H9 (cell line): ENCODE data around the gene CXCL1. TPM values are rescaled to one million over a fixed set of nuclear protein-coding genes. Genes with fewer than 3 reads are reported as not detected.

Experiments
- DNase-seq: peaks from one replicate; pipeline ENCODE4 v3.0.0-alpha.2; 2017
- H2AFZ ChIP-seq: one replicate; pipeline ENCODE4 v1.6.1; 2013; ENCODE audit warnings: mild to moderate bottlenecking, low read length, control low read depth, moderate library complexity
- H2AK5ac ChIP-seq: 2 replicates; pipeline ENCODE4 v1.6.1; 2013; ENCODE audit warnings: low read length, control low read depth, mixed read lengths; ENCODE audit not compliant: insufficient read length
- H2BK120ac ChIP-seq: one replicate; pipeline ENCODE4 v1.6.1; 2013; ENCODE audit warnings: low read depth, mild to moderate bottlenecking, low read length, control low read depth, inconsistent platforms; ENCODE audit not compliant: poor library complexity, severe bottlenecking
- H2BK12ac ChIP-seq: 2 replicates; pipeline ENCODE4 v1.6.1; 2013; ENCODE audit warnings: low read length, control low read depth, mixed read lengths, low read depth; ENCODE audit not compliant: insufficient read length
- H2BK15ac ChIP-seq: 2 replicates; pipeline ENCODE4 v1.6.1; 2013; ENCODE audit warnings: low read depth, low read length, control low read depth
- H2BK20ac ChIP-seq: one replicate; pipeline ENCODE4 v1.6.1; 2013; ENCODE audit warnings: low read depth, mild to moderate bottlenecking, low read length, control low read depth, inconsistent platforms; ENCODE audit not compliant: poor library complexity, severe bottlenecking
- H2BK5ac ChIP-seq: 2 replicates; pipeline ENCODE4 v1.6.1; 2013; ENCODE audit warnings: low read length, control low read depth, mixed read lengths; ENCODE audit not compliant: insufficient read length
- H3K14ac ChIP-seq: 2 replicates; pipeline ENCODE4 v1.6.1; 2013; ENCODE audit warnings: low read length, control low read depth; ENCODE audit not compliant: insufficient read depth
- H3K18ac ChIP-seq: 2 replicates; pipeline ENCODE4 v1.6.1; 2013; ENCODE audit warnings: low read depth, mild to moderate bottlenecking, mixed read lengths, low read length, control low read depth; ENCODE audit not compliant: insufficient read length
- H3K23ac ChIP-seq: 2 replicates; pipeline ENCODE4 v1.6.1; 2013; ENCODE audit warnings: low read length, control low read depth, mixed read lengths, low read depth; ENCODE audit not compliant: insufficient read length
- H3K23me2 ChIP-seq: 2 replicates; pipeline ENCODE4 v1.6.1; 2013; ENCODE audit warnings: low read depth, mild to moderate bottlenecking, mixed read lengths, low read length, control low read depth; ENCODE audit not compliant: insufficient read length, poor library complexity, severe bottlenecking
- H3K27ac ChIP-seq: 2 replicates; pipeline ENCODE4 v1.5.1; 2013; ENCODE audit warnings: low read length, control low read depth, mixed read lengths, low read depth; ENCODE audit not compliant: insufficient read length
- H3K27me3 ChIP-seq: 2 replicates; pipeline ENCODE4 v1.6.1; 2013; ENCODE audit warnings: low read length, control low read depth, inconsistent platforms; ENCODE audit not compliant: insufficient read depth
- H3K4ac ChIP-seq: 2 replicates; pipeline ENCODE4 v1.6.1; 2013; ENCODE audit warnings: low read depth, mild to moderate bottlenecking, control low read depth, inconsistent platforms, low read length, moderate library complexity
- H3K4me1 ChIP-seq: 2 replicates; pipeline ENCODE4 v1.6.1; 2013; ENCODE audit warnings: low read length, control low read depth, inconsistent platforms; ENCODE audit not compliant: insufficient read depth
- H3K4me2 ChIP-seq: 2 replicates; pipeline ENCODE4 v1.6.1; 2013; ENCODE audit warnings: low read length, control low read depth, mixed read lengths; ENCODE audit not compliant: insufficient read length, insufficient read depth
- H3K56ac ChIP-seq: 2 replicates; pipeline ENCODE4 v1.6.1; 2013; ENCODE audit warnings: low read depth, mild to moderate bottlenecking, mixed read lengths, low read length, control low read depth; ENCODE audit not compliant: insufficient read length
- H3K79me1 ChIP-seq: 2 replicates; pipeline ENCODE4 v1.6.1; 2013; ENCODE audit warnings: low read depth, mild to moderate bottlenecking, moderate library complexity, low read length, control low read depth, inconsistent platforms; ENCODE audit not compliant: insufficient read depth, poor library complexity, severe bottlenecking
- H3K79me2 ChIP-seq: 2 replicates; pipeline ENCODE4 v1.6.1; 2013; ENCODE audit warnings: low read length, control low read depth, inconsistent platforms; ENCODE audit not compliant: insufficient read depth
- H3K9ac ChIP-seq: 2 replicates; pipeline ENCODE4 v1.6.1; 2013; ENCODE audit warnings: low read length, control low read depth, mixed read lengths; ENCODE audit not compliant: insufficient read length; ENCODE audit errors: extremely low read depth
- H3K9me3 ChIP-seq: one replicate; pipeline ENCODE4 v1.6.1; 2013; ENCODE audit warnings: low read depth, low read length, inconsistent platforms; ENCODE audit not compliant: control insufficient read depth
- H3T11ph ChIP-seq: one replicate; pipeline ENCODE4 v1.6.1; 2013; ENCODE audit warnings: mild to moderate bottlenecking, low read length, control low read depth, inconsistent platforms
- H4K20me1 ChIP-seq: one replicate; pipeline ENCODE4 v1.6.1; 2013; ENCODE audit not compliant: control insufficient read depth, insufficient read length, insufficient read depth
- H4K5ac ChIP-seq: 2 replicates; pipeline ENCODE4 v1.6.1; 2013; ENCODE audit warnings: low read depth, mild to moderate bottlenecking, mixed read lengths, low read length, control low read depth; ENCODE audit not compliant: insufficient read length
- H4K8ac ChIP-seq: replicated peaks from 2 replicates; pipeline ENCODE4 v1.6.1; 2013; ENCODE audit warnings: low read length, control low read depth, mixed read lengths, low read depth; ENCODE audit not compliant: insufficient read length
- H4K91ac ChIP-seq: 2 replicates; pipeline ENCODE4 v1.6.1; 2013; ENCODE audit warnings: low read depth, mild to moderate bottlenecking, moderate library complexity, mixed read lengths, low read length, control low read depth; ENCODE audit not compliant: insufficient read length
- H3K27ac Mint-ChIP-seq, 3 experiments: 2 replicates in 2 of 3; 3 replicates in 1 of 3; pipeline ENCODE4 v1.8.0; 2020 to 2021; ENCODE audit warnings: mixed read lengths in 3 of 3, mild to moderate bottlenecking in 1 of 3, moderate library complexity in 1 of 3
- H3K27me3 Mint-ChIP-seq: 2 replicates; pipeline ENCODE4 v1.8.0; 2021; ENCODE audit warnings: low read depth, mild to moderate bottlenecking, moderate library complexity, mixed read lengths
- H3K36me3 Mint-ChIP-seq, 3 experiments: 2 replicates in 2 of 3; 3 replicates in 1 of 3; pipeline ENCODE4 v1.8.0; 2020 to 2021; ENCODE audit warnings: low read depth in 3 of 3, mixed read lengths in 3 of 3; ENCODE audit not compliant: insufficient read depth in 1 of 3
- H3K4me1 Mint-ChIP-seq, 2 experiments: 2 replicates each; pipeline ENCODE4 v1.8.0; 2020; ENCODE audit warnings: mixed read lengths in 2 of 2
- H3K4me3 Mint-ChIP-seq, 2 experiments: 2 replicates in 1 of 2; 3 replicates in 1 of 2; pipeline ENCODE4 v1.8.0; 2020 to 2021; ENCODE audit warnings: mild to moderate bottlenecking in 2 of 2, mixed read lengths in 2 of 2, moderate library complexity in 1 of 2
- H3K9me3 Mint-ChIP-seq, 2 experiments: 2 replicates in 1 of 2; 3 replicates in 1 of 2; pipeline ENCODE4 v1.8.0; 2020; ENCODE audit warnings: mild to moderate bottlenecking in 2 of 2, mixed read lengths in 2 of 2, moderate library complexity in 1 of 2
- CTCF ChIP-seq: fragments of 200-600 bp; sonication (generic); conservative IDR thresholded peaks from 3 replicates; pipeline ENCODE4 v1.8.0; 2021; ENCODE audit warnings: antibody characterized with exemption, mild to moderate bottlenecking
- WGBS: extraction: QIAGEN DNeasy Blood & Tissue Kit; methylation state at CpG from one replicate; pipeline ENCODE4 v1.1.7; 2013; ENCODE audit warnings: missing lambda C conversion rate, low lambda C conversion rate, mixed read lengths; ENCODE audit not compliant: insufficient read length; ENCODE audit errors: extremely low coverage; 5-methylcytosine and 5-hydroxymethylcytosine counted together
- total RNA-seq: library from RNA; stranded (reverse); gene quantifications from 2 replicates; pipeline ENCODE4 v1.2.1, GENCODE V29; 2021

The CXCL1 gene
- total RNA-seq, 1 experiment from 2014 or later: 0.20 TPM

- WGBS: no CpG with 5 or more reads among the region's 4 CpGs
- Histone ChIP-seq H3K27ac (no peak overlapping the region), H3K9me3 (no peaks in the 10 kb centered on the region), H3T11ph (no peak overlapping the region), H2AFZ (no peak overlapping the region), H2BK5ac (no peak overlapping the region), H3K9ac (no peak overlapping the region), H3K14ac (no peak overlapping the region), H3K4ac (no peak overlapping the region), H3K18ac (no peak overlapping the region), H2BK15ac (no peak overlapping the region), H4K5ac (no peak overlapping the region), H3K79me1 (no peaks in the 10 kb centered on the region), H2BK120ac (no peak overlapping the region), H4K8ac (no peak overlapping the region), H3K27me3 (no peaks in the 10 kb centered on the region), H2BK12ac (no peak overlapping the region), H3K56ac (no peak overlapping the region), H2AK5ac (no peak overlapping the region), H3K4me2 (no peak overlapping the region), H3K4me1 (no peaks in the 10 kb centered on the region; the same call in 1 of the 2 replicates), H4K91ac (no peak overlapping the region), H3K23me2 (no peaks in the 10 kb centered on the region), H3K23ac (no peak overlapping the region), H4K20me1 (no peaks in the 10 kb centered on the region), H2BK20ac (no peak overlapping the region), H3K79me2 (no peaks in the 10 kb centered on the region)
- TF ChIP-seq CTCF: no peak
- no peak for DNase-seq
- Mint-ChIP-seq H3K27ac (no peak overlapping the region), H3K4me1 (peaks cover 0 to 3% of the 10 kb centered on the region in 2 experiments; a peak in 1 of 4 replicates), H3K9me3 (no peaks in the 10 kb centered on the region; a peak in 1 of 5 replicates), H3K36me3 (no peaks in the 10 kb centered on the region), H3K4me3 (no peak overlapping the region), H3K27me3 (no peaks in the 10 kb centered on the region; the same call in 1 of the 2 replicates)
Measured at GRCh38 chr4:73860181-73860580, 9.0 kb upstream of the CXCL1 start.
